IMR-90 (cell line): Measurements from ENCODE around the gene DLL3. TPM values are rescaled to one million over a fixed set of nuclear protein-coding genes. Genes with fewer than 3 reads are reported as not detected.

ENCODE experiments used
- ATAC-seq: fragments of 200-7000 bp; cut with Tn5 transposase; 2 replicates; pipeline ENCODE4 v1.9.1; 2020; ENCODE audit warnings: low read depth, mild to moderate bottlenecking, moderate library complexity
- BruUV-seq: library from RNA; stranded (reverse); fragments of 400-500 nt; replicated peaks from 2 replicates; lab custom pipeline; 2021; lab: Mats Ljungman, UMichigan
- CTCF ChIA-PET: fragments of 300-600 bp; formaldehyde crosslinking; extraction: SDS; loops from one replicate; lab custom pipeline; 2021; ENCODE audit warnings: antibody characterized with exemption; lab: Yijun Ruan, JAX
- POLR2A ChIA-PET: fragments of 300-600 bp; sonication (Branson Sonifier 250); formaldehyde crosslinking; loops from one replicate; lab custom pipeline; 2022; ENCODE audit warnings: antibody characterized with exemption; ENCODE audit not compliant: unreplicated experiment; lab: Charles Lee
- DNase-seq: peaks from one replicate; pipeline ENCODE4 v3.0.0; 2013
- H2AFZ ChIP-seq: replicated peaks from 2 replicates; pipeline ENCODE3; 2013; ENCODE audit warnings: low read length, mild to moderate bottlenecking; ENCODE audit not compliant: poor library complexity
- H2AK5ac ChIP-seq: 2 replicates; pipeline ENCODE4 v1.6.1; 2013; ENCODE audit warnings: low read depth, low read length, inconsistent platforms
- H2AK9ac ChIP-seq: replicated peaks from 2 replicates; pipeline ENCODE3; 2013; ENCODE audit warnings: mild to moderate bottlenecking, low read depth, low read length, moderate library complexity; ENCODE audit not compliant: poor library complexity
- H2BK120ac ChIP-seq: 2 replicates; pipeline ENCODE4 v1.6.1; 2013; ENCODE audit warnings: low read depth, low read length, inconsistent platforms
- H2BK15ac ChIP-seq: 3 replicates; pipeline ENCODE4 v1.6.1; 2013; ENCODE audit warnings: low read depth, low read length, inconsistent platforms
- H2BK20ac ChIP-seq: 2 replicates; pipeline ENCODE4 v1.6.1; 2013; ENCODE audit warnings: low read depth, mild to moderate bottlenecking, inconsistent platforms, low read length, moderate library complexity
- H2BK5ac ChIP-seq: 2 replicates; pipeline ENCODE4 v1.6.1; 2013; ENCODE audit warnings: mild to moderate bottlenecking, low read depth, low read length, inconsistent platforms; ENCODE audit not compliant: poor library complexity, severe bottlenecking
- H3K14ac ChIP-seq: replicated peaks from 2 replicates; pipeline ENCODE4 v1.6.1; 2013; ENCODE audit warnings: low read depth, low read length, inconsistent platforms
- H3K18ac ChIP-seq: 2 replicates; pipeline ENCODE4 v1.6.1; 2013; ENCODE audit warnings: low read depth, low read length, control low read depth
- H3K23ac ChIP-seq: 2 replicates; pipeline ENCODE4 v1.6.1; 2013; ENCODE audit warnings: low read depth, low read length, inconsistent platforms
- H3K27ac ChIP-seq: 2 replicates; pipeline ENCODE4 v1.5.1; 2013; ENCODE audit warnings: mild to moderate bottlenecking, control low read depth, low read length; ENCODE audit not compliant: insufficient read depth
- H3K27me3 ChIP-seq: 2 replicates; pipeline ENCODE4 v1.6.1; 2013; ENCODE audit warnings: low read length; ENCODE audit not compliant: control insufficient read depth, insufficient read depth
- H3K36me3 ChIP-seq: 2 replicates; pipeline ENCODE4 v1.6.1; 2013; ENCODE audit warnings: low read length, mixed read lengths; ENCODE audit not compliant: control insufficient read depth, insufficient read depth
- H3K4ac ChIP-seq: 2 replicates; pipeline ENCODE4 v1.6.1; 2013; ENCODE audit warnings: low read depth, low read length, inconsistent platforms
- H3K4me1 ChIP-seq: 2 replicates; pipeline ENCODE4 v1.6.1; 2013; ENCODE audit warnings: low read length, mixed read lengths; ENCODE audit not compliant: control insufficient read depth, insufficient read depth
- H3K4me2 ChIP-seq: 2 replicates; pipeline ENCODE4 v1.6.1; 2013; ENCODE audit warnings: low read depth, mild to moderate bottlenecking, control low read depth, low read length, moderate library complexity
- H3K4me3 ChIP-seq: 2 replicates; pipeline ENCODE4 v1.5.1; 2013; ENCODE audit warnings: low read depth, mild to moderate bottlenecking, control low read depth, low read length, moderate library complexity; ENCODE audit not compliant: insufficient read depth
- H3K56ac ChIP-seq: 2 replicates; pipeline ENCODE4 v1.6.1; 2013; ENCODE audit warnings: low read length, inconsistent platforms; ENCODE audit not compliant: insufficient read depth; ENCODE audit errors: extremely low read depth
- H3K79me1 ChIP-seq, 2 experiments: 2 replicates each; pipeline ENCODE4 v1.6.1; 2013; ENCODE audit warnings: low read length in 2 of 2, inconsistent platforms in 1 of 2, low read depth in 1 of 2
- H3K9ac ChIP-seq: 2 replicates; pipeline ENCODE4 v1.6.1; 2013; ENCODE audit warnings: low read depth, low read length, control low read depth
- H3K9me1 ChIP-seq: 2 replicates; pipeline ENCODE4 v1.6.1; 2013; ENCODE audit warnings: low read length, inconsistent platforms; ENCODE audit not compliant: insufficient read depth
- H3K9me3 ChIP-seq: 2 replicates; pipeline ENCODE4 v1.6.1; 2013; ENCODE audit warnings: low read length; ENCODE audit not compliant: control insufficient read depth, insufficient read depth
- H4K20me1 ChIP-seq: 2 replicates; pipeline ENCODE4 v1.6.1; 2013; ENCODE audit warnings: low read length, inconsistent platforms; ENCODE audit not compliant: insufficient read depth
- H4K5ac ChIP-seq: 2 replicates; pipeline ENCODE4 v1.6.1; 2013; ENCODE audit warnings: mild to moderate bottlenecking, low read depth, low read length, control low read depth
- H4K8ac ChIP-seq, 2 experiments: 2 replicates each; pipeline ENCODE4 v1.6.1; 2013; ENCODE audit warnings: low read depth in 2 of 2, low read length in 2 of 2, control low read depth in 1 of 2, inconsistent platforms in 1 of 2
- H4K91ac ChIP-seq: 2 replicates; pipeline ENCODE4 v1.6.1; 2013; ENCODE audit warnings: low read depth, low read length, inconsistent platforms; ENCODE audit not compliant: insufficient read depth
- CHD1 ChIP-seq: IDR thresholded peaks from 2 replicates; pipeline ENCODE4 v1.6.1; 2012; ENCODE audit warnings: low read depth, low read length, improper control_type of control experiment
- ELK1 ChIP-seq: fragments of 150-350 bp; IDR thresholded peaks from 2 replicates; pipeline ENCODE4 v1.6.1; 2016; ENCODE audit warnings: low read depth, mild to moderate bottlenecking, low read length, moderate library complexity, borderline replicate concordance
- MAFK ChIP-seq: IDR thresholded peaks from 2 replicates; pipeline ENCODE4 v1.6.1; 2012; ENCODE audit warnings: low read depth, low read length, improper control_type of control experiment
- MAZ ChIP-seq: IDR thresholded peaks from 2 replicates; pipeline ENCODE4 v1.6.1; 2012; ENCODE audit warnings: low read depth, mild to moderate bottlenecking, low read length, improper control_type of control experiment, moderate library complexity, borderline replicate concordance
- NFE2L2 ChIP-seq: fragments of 150-350 bp; IDR thresholded peaks from 2 replicates; pipeline ENCODE4 v1.6.1; 2016; ENCODE audit warnings: low read depth, mild to moderate bottlenecking, low read length
- POLR2A ChIP-seq: IDR thresholded peaks from 2 replicates; pipeline ENCODE4 v1.6.1; 2012; ENCODE audit warnings: mild to moderate bottlenecking, low read depth, low read length
- SMC3 ChIP-seq: fragments of 150-350 bp; IDR thresholded peaks from 2 replicates; pipeline ENCODE4 v1.6.1; 2016; ENCODE audit warnings: low read depth, mild to moderate bottlenecking, antibody characterized with exemption, low read length, moderate library complexity
- WGBS, 2 experiments: methylation state at CpG; one replicate each; pipeline versions ENCODE4 v1.1.5 to v1.1.7; 2013; ENCODE audit warnings: missing lambda C conversion rate in 2 of 2; ENCODE audit not compliant: insufficient read length in 1 of 2; ENCODE audit errors: extremely low coverage in 2 of 2; 5-methylcytosine and 5-hydroxymethylcytosine counted together
- dilution Hi-C: fragments of 300-500 bp; cut with HindIII; formaldehyde crosslinking; loops from one replicate; pipeline ENCODE4 v1.14.3; 2018; ENCODE audit warnings: low sequenced_read_pairs; ENCODE audit not compliant: unreplicated experiment
- in situ Hi-C: fragments of 300-500 bp; cut with MboI; formaldehyde crosslinking; loops from 3 replicates; pipeline ENCODE4 v1.14.3; 2019; ENCODE audit warnings: low sequenced_read_pairs, inconsistent platforms, mixed read lengths
- intact Hi-C: fragments of 100-400 bp; cut with micrococcal nuclease; formaldehyde crosslinking; loops from 2 replicates; pipeline ENCODE4 v1.10.0; 2022
- polyA plus RNA-seq, 3 experiments: library from polyadenylated mRNA; depleted of rRNA; stranded (reverse); fragments of >200 nt; gene quantifications; 2 replicates each; pipeline ENCODE4 v1.2.3, GENCODE V29; 2012; ENCODE audit warnings: low replicate concordance in 1 of 3
- total RNA-seq: library from RNA; depleted of rRNA; stranded (reverse); fragments of >200 nt; gene quantifications from 2 replicates; pipeline ENCODE4 v1.2.3, GENCODE V29; 2012
- TF ChIP-seq, protein P1 (sequence below): conservative IDR thresholded peaks from 2 replicates; pipeline ENCODE4 v1.5.1; 2012; ENCODE audit warnings: mild to moderate bottlenecking, low read depth, low read length, improper control_type of control experiment
- TF ChIP-seq, protein P2 (sequence below): fragments of 150-350 bp; IDR thresholded peaks from 2 replicates; pipeline ENCODE4 v1.6.1; 2017; ENCODE audit warnings: mild to moderate bottlenecking, antibody characterized with exemption, low read length, low read depth

Gene DLL3
- total and polyA plus RNA-seq, 2 of the 4 experiments (the other 2 are of a cell fraction): 0.36 to 1.3 TPM

GRCh38 chr19:39520541-39521484 is 22.1 kb downstream of the DLL3 start (continued):
- no peak for TF ChIP-seq ELK1
- no peak for TF ChIP-seq CHD1

DNA sequence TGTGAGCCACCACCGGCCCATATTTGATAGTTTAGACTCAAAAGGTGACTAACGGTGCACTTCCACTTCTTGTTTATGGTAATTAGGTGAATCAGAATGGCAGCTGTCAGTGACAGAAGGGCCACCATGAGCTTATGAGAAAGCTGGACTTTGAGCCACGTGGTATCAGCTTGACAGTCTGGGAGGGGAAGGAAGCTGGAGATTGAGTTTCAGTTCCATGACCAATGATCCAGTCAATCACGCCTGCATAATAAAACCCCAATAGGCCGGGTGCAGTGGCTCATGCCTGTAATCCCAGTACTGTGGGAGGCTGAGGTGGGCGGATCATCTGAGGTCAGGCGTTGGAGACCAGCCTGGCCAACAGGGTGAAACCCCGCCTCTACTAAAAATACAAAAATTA is 25.7 kb downstream of the DLL3 start:
- H3K4me2 ChIP-seq: no peak overlapping the region
- no peak overlapping the region for H2BK5ac ChIP-seq
- ATAC-seq (no peak), DNase-seq (no peak)
- dilution Hi-C loops: no loop called here
- H2BK20ac ChIP-seq: no peak overlapping the region
- H2BK15ac ChIP-seq: no peak overlapping the region
- H3K9ac ChIP-seq: no peak overlapping the region
- no peak overlapping the region for H3K4ac ChIP-seq
- POLR2A ChIA-PET: no interaction called here
- no peak overlapping the region for H4K8ac ChIP-seq
- no peaks in the 10 kb centered on the region for H4K20me1 ChIP-seq
- H2AK5ac ChIP-seq: no peak overlapping the region
- no peak overlapping the region for H4K5ac ChIP-seq
- no peak overlapping the region for H3K18ac ChIP-seq
- H3K36me3 ChIP-seq: 0 out of 2 replicates have a peak, but pooled peaks cover 1% of the 10 kb centered on the region
- no peak overlapping the region for H4K91ac ChIP-seq
- H3K9me3 ChIP-seq: no peaks in the 10 kb centered on the region
- no peaks in the 10 kb centered on the region for H3K4me1 ChIP-seq
- no peaks in the 10 kb centered on the region; the same call in 1 of the 2 replicates for H3K27me3 ChIP-seq
- no peak overlapping the region for H3K14ac ChIP-seq
- intact Hi-C loops: no loop called here
- peaks cover 0 to 2% of the 10 kb centered on the region in 2 experiments; a peak in 2 of 4 replicates for H3K79me1 ChIP-seq
- no TSS peak for BruUV-seq
- in situ Hi-C loops: no loop called here
- H3K9me1 ChIP-seq: no peaks in the 10 kb centered on the region
- H2AFZ ChIP-seq: no peak overlapping the region
- WGBS, 2 experiments: 93% methylated on average over 5 of the region's 8 CpGs; no CpG with 5 or more reads in 1 of the 2 experiments
- H3K4me3 ChIP-seq: no peak overlapping the region
- H3K27ac ChIP-seq: no peak overlapping the region
- H2BK120ac ChIP-seq: no peak overlapping the region
- CTCF ChIA-PET: interaction anchor here (0.6 kb wide), 1 partner anchor 52 kb away, joined by 4 read pairs; no protein-coding TSS in a partner anchor
- H3K56ac ChIP-seq: no peak overlapping the region
- H3K23ac ChIP-seq: no peak overlapping the region
- no peak overlapping the region for H2AK9ac ChIP-seq
- TF ChIP-seq, protein P1, sequence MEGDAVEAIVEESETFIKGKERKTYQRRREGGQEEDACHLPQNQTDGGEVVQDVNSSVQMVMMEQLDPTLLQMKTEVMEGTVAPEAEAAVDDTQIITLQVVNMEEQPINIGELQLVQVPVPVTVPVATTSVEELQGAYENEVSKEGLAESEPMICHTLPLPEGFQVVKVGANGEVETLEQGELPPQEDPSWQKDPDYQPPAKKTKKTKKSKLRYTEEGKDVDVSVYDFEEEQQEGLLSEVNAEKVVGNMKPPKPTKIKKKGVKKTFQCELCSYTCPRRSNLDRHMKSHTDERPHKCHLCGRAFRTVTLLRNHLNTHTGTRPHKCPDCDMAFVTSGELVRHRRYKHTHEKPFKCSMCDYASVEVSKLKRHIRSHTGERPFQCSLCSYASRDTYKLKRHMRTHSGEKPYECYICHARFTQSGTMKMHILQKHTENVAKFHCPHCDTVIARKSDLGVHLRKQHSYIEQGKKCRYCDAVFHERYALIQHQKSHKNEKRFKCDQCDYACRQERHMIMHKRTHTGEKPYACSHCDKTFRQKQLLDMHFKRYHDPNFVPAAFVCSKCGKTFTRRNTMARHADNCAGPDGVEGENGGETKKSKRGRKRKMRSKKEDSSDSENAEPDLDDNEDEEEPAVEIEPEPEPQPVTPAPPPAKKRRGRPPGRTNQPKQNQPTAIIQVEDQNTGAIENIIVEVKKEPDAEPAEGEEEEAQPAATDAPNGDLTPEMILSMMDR: no peak
- TF ChIP-seq MAZ: no peak
- TF ChIP-seq NFE2L2: no peak
- TF ChIP-seq MAFK: no peak
- TF ChIP-seq, protein P2, sequence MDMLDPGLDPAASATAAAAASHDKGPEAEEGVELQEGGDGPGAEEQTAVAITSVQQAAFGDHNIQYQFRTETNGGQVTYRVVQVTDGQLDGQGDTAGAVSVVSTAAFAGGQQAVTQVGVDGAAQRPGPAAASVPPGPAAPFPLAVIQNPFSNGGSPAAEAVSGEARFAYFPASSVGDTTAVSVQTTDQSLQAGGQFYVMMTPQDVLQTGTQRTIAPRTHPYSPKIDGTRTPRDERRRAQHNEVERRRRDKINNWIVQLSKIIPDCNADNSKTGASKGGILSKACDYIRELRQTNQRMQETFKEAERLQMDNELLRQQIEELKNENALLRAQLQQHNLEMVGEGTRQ: no peak
- TF ChIP-seq SMC3: no peak
- TF ChIP-seq ELK1: no peak
- no peak for TF ChIP-seq POLR2A
